AG10803 (cell line): ENCODE results near the gene UBE2G2.

Source experiments
- DNase-seq: peaks from one replicate; pipeline ENCODE4 v3.0.0; 2010; ENCODE audit warnings: low read depth
- H3K4me3 ChIP-seq: 2 replicates; pipeline ENCODE4 v1.5.1; 2011; ENCODE audit warnings: mild to moderate bottlenecking, low read length, control low read depth
- CTCF ChIP-seq: conservative IDR thresholded peaks from 2 replicates; pipeline ENCODE4 v1.5.1; 2011; ENCODE audit warnings: mild to moderate bottlenecking, low read length, control low read depth, inconsistent platforms

Gene UBE2G2

GRCh38 chr21:44737706-44738354 is 63.8 kb downstream of the UBE2G2 start:
- H3K4me3 ChIP-seq: no peak overlapping the region
- peak; percentile 13 for DNase-seq
- no peak for TF ChIP-seq CTCF

- H3K4me3 ChIP-seq: no peak overlapping the region
- DNase-seq: no peak
- no peak for TF ChIP-seq CTCF
Observed at GRCh38 chr21:44736291-44737004, 65.2 kb downstream of the UBE2G2 start.

- no peak overlapping the region for H3K4me3 ChIP-seq
- DNase-seq: no peak
- no peak for TF ChIP-seq CTCF
Observed at GRCh38 chr21:44735821-44736220, 65.8 kb downstream of the UBE2G2 start.

GRCh38 chr21:44734841-44735240 is 66.8 kb downstream of the UBE2G2 start:
- no peak for TF ChIP-seq CTCF
- no peak for DNase-seq

GRCh38 chr21:44734026-44734745 is 67.4 kb downstream of the UBE2G2 start:
- no peak overlapping the region for H3K4me3 ChIP-seq
- peak; percentile 25 for DNase-seq
- no peak for TF ChIP-seq CTCF

More at GRCh38 chr21:44734841-44735240, 66.8 kb downstream of the UBE2G2 start:
- H3K4me3 ChIP-seq: no peak overlapping the region

GRCh38 chr21:44732956-44733355 is 68.7 kb downstream of the UBE2G2 start:
- no peak overlapping the region for H3K4me3 ChIP-seq
- no peak for TF ChIP-seq CTCF
- no peak for DNase-seq
